Measurements from ENCODE around the gene CSMD2.

Gene CSMD2

GRCh38 chr1:33906156-33906555 lies 258.9 kb downstream of the CSMD2 start:
- no peak for DNase-seq (ENCODE audit: low spot score)
- FAIRE-seq: no peak

- no peak for FAIRE-seq
- no peak for DNase-seq (ENCODE audit: low spot score)
Observed at GRCh38 chr1:33905241-33905640, 259.8 kb downstream of the CSMD2 start.

- DNase-seq (ENCODE audit: low spot score): no peak
- no peak for FAIRE-seq
Observed at GRCh38 chr1:33903210-33903589, 261.8 kb downstream of the CSMD2 start.

- DNase-seq (ENCODE audit: low spot score): no peak
- FAIRE-seq: no peak
Observed at GRCh38 chr1:33902486-33903209, 262.4 kb downstream of the CSMD2 start.

GRCh38 chr1:33899746-33900145 lies 265.3 kb downstream of the CSMD2 start:
- no peak for FAIRE-seq
- DNase-seq (ENCODE audit: low spot score): no peak

- FAIRE-seq (no peak), DNase-seq (ENCODE audit: low spot score) (no peak)
Observed at GRCh38 chr1:33898881-33899280, 266.1 kb downstream of the CSMD2 start.

- no peak for DNase-seq (ENCODE audit: low spot score)
- no peak for FAIRE-seq
Observed at GRCh38 chr1:33898406-33898805, 266.6 kb downstream of the CSMD2 start.

- FAIRE-seq: no peak
Observed at GRCh38 chr1:33897092-33897725, 267.8 kb downstream of the CSMD2 start.

GRCh38 chr1:33895976-33896375 lies 269.1 kb downstream of the CSMD2 start:
- FAIRE-seq (no peak), DNase-seq (ENCODE audit: low spot score) (no peak)

More at GRCh38 chr1:33897092-33897725, 267.8 kb downstream of the CSMD2 start:
- no peak for DNase-seq (ENCODE audit: low spot score)

- no peak for DNase-seq (ENCODE audit: low spot score)
- no peak for FAIRE-seq
Observed at GRCh38 chr1:33895396-33895795, 269.6 kb downstream of the CSMD2 start.

GRCh38 chr1:33893147-33893830 lies 271.7 kb downstream of the CSMD2 start:
- no peak for FAIRE-seq
- DNase-seq (ENCODE audit: low spot score): no peak

- FAIRE-seq: no peak
- no peak for DNase-seq (ENCODE audit: low spot score)
Observed at GRCh38 chr1:33886496-33886895, 278.5 kb downstream of the CSMD2 start.

- FAIRE-seq (no peak), DNase-seq (ENCODE audit: low spot score) (no peak)
Observed at GRCh38 chr1:33880305-33880704, 284.7 kb downstream of the CSMD2 start.

GRCh38 chr1:33878392-33878791 lies 286.6 kb downstream of the CSMD2 start:
- FAIRE-seq (no peak), DNase-seq (ENCODE audit: low spot score) (no peak)

- no peak for DNase-seq (ENCODE audit: low spot score)
- FAIRE-seq: no peak
Observed at GRCh38 chr1:33876970-33877650, 287.9 kb downstream of the CSMD2 start.

GRCh38 chr1:33875862-33876261 lies 289.2 kb downstream of the CSMD2 start:
- FAIRE-seq: no peak

GRCh38 chr1:33874636-33875035 lies 290.4 kb downstream of the CSMD2 start:
- no peak for DNase-seq (ENCODE audit: low spot score)
- FAIRE-seq: no peak

More at GRCh38 chr1:33875862-33876261, 289.2 kb downstream of the CSMD2 start:
- DNase-seq (ENCODE audit: low spot score): no peak

- FAIRE-seq (no peak), DNase-seq (ENCODE audit: low spot score) (no peak)
Observed at GRCh38 chr1:33872683-33873082, 292.3 kb downstream of the CSMD2 start.

GRCh38 chr1:33872275-33872674 lies 292.8 kb downstream of the CSMD2 start:
- FAIRE-seq: no peak

GRCh38 chr1:33867684-33868083 lies 297.3 kb downstream of the CSMD2 start:
- FAIRE-seq: no peak

More at GRCh38 chr1:33872275-33872674, 292.8 kb downstream of the CSMD2 start:
- no peak for DNase-seq (ENCODE audit: low spot score)

GRCh38 chr1:33866281-33866680 lies 298.7 kb downstream of the CSMD2 start:
- FAIRE-seq (no peak), DNase-seq (ENCODE audit: low spot score) (no peak)

More at GRCh38 chr1:33867684-33868083, 297.3 kb downstream of the CSMD2 start:
- DNase-seq (ENCODE audit: low spot score): no peak
